GM12874 (cell line): ENCODE results near the gene LINC01488.

Experiments
- TF ChIP-seq, protein P1 (sequence below): IDR thresholded peaks from 2 replicates; pipeline ENCODE4 v1.5.1; 2011; ENCODE audit warnings: low read depth, mild to moderate bottlenecking, control low read depth, low read length, moderate library complexity; ENCODE audit not compliant: insufficient read depth

Gene LINC01488

DNA sequence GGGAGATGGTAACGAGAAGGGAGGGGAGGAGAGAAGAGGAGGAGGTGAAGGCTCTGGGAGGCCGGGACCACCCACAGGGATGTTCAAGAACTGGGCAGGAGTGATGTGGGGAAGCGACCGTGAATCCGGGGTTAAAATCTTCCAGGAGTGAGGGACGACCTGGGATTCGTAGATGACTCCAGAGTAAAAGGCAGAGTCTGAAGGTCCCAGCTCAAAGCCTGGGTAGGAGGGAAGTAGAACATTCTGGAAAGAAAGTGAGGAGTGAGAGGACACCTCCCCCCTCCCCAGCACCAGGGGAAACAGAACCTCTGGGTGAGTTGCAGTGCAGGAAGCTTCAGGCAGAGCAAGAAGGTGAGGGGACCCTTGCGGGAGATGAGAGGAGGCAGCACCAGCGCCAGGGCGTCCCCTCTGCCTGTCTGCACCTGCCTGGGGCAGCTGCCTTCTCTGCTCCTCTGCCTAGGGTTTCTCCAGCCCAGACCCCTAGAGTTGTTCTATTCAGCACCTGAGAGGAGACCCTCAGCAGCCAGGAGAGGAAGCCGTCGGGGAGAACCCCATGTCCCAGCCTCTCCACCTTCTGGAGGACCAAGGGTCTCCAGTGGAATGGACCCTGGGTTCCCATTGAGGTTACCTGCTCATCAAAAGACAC, 49.7 kb downstream of the LINC01488 start:
- TF ChIP-seq, protein P1, sequence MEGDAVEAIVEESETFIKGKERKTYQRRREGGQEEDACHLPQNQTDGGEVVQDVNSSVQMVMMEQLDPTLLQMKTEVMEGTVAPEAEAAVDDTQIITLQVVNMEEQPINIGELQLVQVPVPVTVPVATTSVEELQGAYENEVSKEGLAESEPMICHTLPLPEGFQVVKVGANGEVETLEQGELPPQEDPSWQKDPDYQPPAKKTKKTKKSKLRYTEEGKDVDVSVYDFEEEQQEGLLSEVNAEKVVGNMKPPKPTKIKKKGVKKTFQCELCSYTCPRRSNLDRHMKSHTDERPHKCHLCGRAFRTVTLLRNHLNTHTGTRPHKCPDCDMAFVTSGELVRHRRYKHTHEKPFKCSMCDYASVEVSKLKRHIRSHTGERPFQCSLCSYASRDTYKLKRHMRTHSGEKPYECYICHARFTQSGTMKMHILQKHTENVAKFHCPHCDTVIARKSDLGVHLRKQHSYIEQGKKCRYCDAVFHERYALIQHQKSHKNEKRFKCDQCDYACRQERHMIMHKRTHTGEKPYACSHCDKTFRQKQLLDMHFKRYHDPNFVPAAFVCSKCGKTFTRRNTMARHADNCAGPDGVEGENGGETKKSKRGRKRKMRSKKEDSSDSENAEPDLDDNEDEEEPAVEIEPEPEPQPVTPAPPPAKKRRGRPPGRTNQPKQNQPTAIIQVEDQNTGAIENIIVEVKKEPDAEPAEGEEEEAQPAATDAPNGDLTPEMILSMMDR: no peak

DNA sequence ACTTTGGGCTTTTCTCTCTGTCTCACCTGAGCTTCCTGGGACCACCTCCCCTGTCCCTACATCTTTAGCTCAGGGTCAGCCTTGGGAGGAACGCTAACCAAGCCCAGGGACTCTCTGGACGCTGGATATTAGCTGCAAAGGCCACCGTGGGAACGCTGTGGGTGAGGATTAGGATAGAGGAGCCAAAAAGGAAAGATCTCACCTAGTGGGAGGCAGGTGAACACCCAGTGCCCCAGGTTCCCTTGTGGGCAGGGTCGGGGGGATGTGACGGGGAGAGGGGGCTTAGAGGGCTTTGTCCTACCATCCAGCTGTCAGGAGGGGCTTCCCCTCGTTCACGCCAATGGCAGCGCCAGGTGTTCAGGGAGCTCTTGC, 50.2 kb downstream of the LINC01488 start:
- TF ChIP-seq, protein P1: no peak

DNA sequence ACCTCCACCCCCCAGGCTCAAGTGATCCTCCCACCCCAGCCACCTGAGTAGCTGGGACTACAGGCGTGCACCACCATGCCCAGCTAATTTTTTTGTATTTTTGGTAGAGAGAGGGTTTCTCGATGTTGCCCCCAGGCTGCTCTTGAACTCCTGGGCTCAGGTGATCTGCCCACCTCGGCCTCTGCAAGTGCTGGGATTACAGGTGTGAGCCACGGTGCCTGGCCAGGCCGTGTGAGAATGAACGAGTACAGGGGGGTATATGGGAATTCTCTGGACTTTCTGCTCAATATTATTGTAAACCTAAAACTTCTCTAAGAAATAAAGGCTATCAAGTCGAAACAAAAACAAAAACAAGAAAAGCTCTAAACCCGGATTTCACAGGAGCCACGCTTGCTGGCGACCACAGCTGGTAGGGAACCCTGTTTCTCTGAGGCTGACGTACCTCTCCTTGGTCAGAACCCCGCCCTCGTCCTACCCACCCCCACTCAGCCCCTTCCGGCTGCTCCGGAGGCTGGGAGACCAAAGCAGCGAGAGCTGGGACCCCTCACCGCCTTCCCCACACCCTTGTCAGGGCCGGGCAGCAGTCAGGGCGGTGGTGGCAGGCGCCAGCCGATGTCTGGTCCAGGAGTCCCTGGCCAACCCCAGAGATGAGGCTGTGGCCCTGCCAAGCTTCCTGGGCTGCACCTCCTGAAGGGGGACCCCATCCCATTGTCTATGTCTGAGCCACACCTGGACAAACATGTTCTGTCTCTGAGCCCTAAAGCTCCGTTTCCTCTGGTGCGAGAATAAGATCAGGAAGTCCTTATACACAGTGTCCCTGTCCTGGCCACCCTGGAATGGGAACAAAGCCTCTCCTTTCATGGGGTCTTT, 52.1 kb downstream of the LINC01488 start:
- TF ChIP-seq, protein P1: no peak

DNA sequence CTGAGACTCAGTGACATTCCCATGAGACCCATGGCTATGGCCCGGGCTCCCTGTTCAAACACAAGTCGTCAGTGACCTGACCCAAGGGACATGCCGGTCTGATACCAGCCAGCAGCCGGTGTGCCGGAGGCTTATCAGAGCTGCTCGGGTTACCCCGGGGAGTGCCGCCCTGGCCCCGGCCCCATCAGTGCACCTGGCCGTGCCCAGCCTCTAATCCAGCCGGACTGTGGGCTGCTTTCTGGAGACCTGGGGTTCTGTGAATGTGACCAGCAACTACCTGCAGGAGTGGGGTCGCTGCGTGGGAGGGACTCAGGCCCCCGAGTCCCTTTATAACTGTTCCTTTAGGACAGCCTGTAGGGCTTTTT, 52.7 kb downstream of the LINC01488 start:
- TF ChIP-seq, protein P1: no peak

DNA sequence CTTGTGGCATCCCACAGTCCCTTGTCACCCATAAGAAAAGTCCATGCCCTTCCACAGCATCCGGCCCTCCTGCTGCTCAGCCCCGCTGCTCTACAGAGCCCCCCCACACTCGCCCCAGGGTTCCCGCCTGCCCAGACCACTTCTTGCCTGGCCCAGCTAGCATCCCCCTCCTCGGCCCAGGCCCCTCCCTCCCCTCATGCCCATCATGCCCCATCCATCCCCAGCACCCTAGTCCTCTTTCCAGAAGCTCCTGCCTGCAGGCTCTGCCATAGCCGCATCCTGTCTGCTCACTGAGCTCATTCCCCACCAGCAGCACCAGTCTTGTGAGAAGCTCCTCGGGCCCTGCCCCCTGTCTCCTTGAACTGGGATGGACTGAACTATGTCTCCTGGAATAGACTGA, 54.4 kb downstream of the LINC01488 start:
- TF ChIP-seq, protein P1: no peak

DNA sequence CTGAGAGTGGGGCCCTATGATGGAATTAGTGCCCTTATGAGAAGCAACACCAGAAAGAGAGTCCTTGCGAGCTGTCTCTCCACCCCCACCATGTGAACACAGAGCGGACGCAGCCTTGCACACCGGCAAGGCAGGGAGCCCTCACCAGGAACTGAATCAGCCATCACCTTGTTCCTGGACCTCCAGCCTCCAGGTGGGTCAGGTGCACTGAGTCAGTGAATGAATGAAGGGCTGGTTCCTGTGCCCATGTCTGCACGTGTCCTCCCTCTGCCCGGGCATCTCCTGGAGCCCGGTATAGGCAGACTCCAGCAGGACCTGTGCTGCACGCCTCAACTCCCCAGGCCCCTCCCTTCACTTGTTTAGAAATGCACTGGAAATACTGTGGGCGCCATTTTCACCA, 54.9 kb downstream of the LINC01488 start:
- TF ChIP-seq, protein P1: no peak

GRCh38 chr11:69537126-69537525, 55.7 kb downstream of the LINC01488 start:
- TF ChIP-seq, protein P1: no peak
